GM19328 (cell line): ENCODE measurements around the gene ZDHHC11.
"Not testable (repeated sequence)": the region's sequence is repeated elsewhere in the genome, so short reads cannot be mapped to it uniquely, and the experiment has no call there.

ENCODE experiments used
- ATAC-seq: cut with Tn5 transposase; IDR thresholded peaks from one replicate; pipeline ENCODE4 v1.9.1; 2021; ENCODE audit warnings: mild to moderate bottlenecking, moderate library complexity; ENCODE audit not compliant: unreplicated experiment

Gene ZDHHC11

GRCh38 chr5:845676-846601 is 4.8 kb downstream of the ZDHHC11 start:
- not testable (repeated sequence) for ATAC-seq

GRCh38 chr5:845031-845675 is 5.6 kb downstream of the ZDHHC11 start:
- ATAC-seq, result not testable (repeated sequence)

DNA sequence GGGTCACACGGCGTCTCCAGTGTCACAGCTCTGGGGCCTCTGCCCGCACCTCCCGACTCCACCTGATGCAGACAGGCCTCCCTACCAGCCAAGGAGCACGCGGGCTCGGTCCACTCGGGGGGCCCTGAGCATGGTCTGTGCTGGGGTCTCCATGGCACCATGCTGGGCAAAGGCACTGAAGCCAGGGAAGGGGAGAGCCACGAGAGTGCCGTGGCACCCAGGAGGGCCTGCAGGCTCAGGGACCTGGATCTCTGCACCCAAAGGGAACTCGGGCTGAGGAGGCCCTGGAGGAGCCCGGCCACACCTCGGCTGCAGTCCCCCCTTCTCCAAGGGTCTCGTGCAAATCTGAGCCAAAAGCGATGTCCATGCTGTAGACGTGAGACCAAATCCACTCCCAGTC is 6.4 kb downstream of the ZDHHC11 start:
- ATAC-seq, result not testable (repeated sequence)

DNA sequence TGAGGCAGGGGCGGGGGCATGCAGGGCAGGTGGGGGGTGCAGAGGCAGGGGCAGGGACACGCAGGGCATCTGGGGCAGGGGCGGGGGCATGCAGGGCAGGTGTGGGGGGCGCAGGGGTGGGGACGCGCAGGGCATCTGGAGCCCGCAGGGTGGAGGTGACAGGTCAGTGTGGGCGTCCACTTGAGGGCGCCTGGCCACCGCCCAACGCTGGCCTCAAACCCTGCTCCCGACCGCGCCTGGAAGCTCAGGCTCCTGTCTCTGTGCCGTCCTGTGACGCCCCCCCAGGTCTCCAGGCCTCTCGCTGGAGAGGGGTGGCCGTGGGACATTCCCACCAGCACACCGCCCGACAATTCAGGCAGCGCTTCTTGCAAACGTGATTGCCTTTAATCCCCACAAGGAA is 6.9 kb downstream of the ZDHHC11 start:
- not testable (repeated sequence) for ATAC-seq

DNA sequence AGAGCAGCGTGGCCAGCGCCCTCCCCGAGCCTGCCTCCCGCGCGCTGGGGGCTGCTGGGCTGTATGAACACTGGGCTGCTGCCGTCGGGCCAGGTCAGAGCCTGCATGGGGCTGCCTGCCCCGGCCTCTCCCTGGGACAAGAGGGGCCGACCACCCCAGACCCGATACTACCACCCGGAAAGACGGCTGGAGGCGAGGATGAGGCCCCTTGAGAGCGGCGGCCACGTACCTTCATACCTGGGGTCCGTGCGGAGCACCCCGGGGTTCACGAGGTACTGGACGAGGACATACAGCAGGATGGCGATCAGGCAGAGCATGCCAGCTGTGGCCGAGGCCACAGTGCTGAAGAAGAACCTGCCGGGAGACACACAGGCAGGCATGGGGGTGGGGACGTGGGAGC is 7.4 kb downstream of the ZDHHC11 start:
- ATAC-seq, result not testable (repeated sequence)

DNA sequence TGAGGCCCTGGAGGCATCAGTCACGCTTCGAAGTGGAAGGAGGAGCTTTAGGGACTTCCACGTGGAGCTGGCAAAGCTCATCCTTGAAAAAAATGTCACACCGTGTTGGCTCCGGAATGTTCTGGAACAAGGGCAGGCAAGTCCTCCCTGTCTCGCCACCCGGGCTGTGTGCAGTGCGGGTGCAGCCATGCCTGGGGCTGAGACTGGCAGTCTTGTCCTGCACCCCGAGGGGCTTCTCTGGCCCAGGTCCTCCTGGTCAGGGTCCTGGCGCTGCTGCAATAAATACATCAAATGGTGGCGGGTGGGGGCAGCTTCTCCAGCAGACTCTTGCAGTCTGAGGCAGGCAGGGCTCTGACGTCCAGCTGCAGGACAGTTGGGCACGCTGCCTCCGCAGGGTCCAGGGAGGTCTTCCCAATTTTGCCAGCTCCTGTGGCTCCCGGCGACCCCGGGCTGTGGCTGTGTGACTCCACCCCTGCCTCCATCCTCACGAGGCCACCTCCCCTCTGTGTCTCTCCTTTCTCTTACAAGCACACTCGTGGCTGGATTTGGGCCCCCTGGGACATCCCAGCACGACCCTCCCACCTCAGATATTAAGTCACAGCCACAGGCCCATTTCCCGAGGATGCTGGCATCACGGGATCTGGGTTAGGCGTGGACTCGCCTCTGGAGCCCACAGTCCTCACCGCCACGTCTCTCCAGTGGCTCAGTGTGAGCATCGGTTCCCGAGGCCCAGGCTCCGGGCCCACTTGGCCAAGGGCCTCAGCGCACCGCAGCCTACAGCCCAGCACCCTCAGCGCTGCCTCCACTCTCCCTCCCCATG is 8.2 kb downstream of the ZDHHC11 start:
- ATAC-seq, result not testable (repeated sequence)

- not testable (repeated sequence) for ATAC-seq
These were observed 9.0 kb downstream of the ZDHHC11 start for GRCh38 chr5:841531-842401.

GRCh38 chr5:840974-841435 is 9.8 kb downstream of the ZDHHC11 start:
- not testable (repeated sequence) for ATAC-seq

DNA sequence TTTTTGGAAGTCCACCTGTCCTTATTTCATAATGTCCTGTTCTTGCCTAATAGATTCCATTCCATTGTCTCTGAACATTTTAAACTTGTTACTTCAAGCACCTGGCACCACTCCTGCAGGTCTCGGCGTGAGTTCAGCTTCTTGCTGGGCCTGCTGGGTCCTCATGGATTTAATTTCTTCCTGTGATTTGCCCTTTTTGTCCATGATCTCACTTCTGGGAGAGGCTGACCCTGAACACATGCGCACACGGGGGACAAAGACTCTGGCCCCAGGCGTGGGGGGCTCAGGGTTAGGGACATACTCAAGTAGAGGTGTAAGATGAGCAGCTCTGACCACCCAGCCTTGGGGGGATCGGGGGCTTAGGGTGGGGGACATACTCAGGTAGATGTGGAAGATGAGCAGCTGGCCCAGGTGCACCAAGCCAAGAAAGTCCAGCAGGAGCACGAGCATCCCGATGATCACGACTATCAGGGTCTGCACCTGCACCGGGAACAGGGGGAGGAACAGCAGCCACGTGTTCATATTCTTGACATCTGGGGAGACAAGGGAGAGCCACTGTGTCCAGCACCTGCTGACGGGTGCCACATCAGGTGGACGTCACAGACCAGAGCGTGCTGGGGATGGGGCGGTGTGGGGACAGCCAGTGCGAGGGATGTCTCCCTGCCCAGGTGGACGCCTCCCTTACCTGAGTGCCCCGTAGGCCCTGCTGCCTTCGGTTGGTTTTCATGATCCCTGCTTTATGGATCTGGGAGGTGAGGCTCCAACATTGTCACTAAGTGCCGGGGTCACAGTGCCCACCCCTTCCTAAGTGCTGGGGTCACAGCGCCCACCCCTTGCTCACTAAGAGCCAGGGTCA is 10.4 kb downstream of the ZDHHC11 start:
- ATAC-seq, result not testable (repeated sequence)

DNA sequence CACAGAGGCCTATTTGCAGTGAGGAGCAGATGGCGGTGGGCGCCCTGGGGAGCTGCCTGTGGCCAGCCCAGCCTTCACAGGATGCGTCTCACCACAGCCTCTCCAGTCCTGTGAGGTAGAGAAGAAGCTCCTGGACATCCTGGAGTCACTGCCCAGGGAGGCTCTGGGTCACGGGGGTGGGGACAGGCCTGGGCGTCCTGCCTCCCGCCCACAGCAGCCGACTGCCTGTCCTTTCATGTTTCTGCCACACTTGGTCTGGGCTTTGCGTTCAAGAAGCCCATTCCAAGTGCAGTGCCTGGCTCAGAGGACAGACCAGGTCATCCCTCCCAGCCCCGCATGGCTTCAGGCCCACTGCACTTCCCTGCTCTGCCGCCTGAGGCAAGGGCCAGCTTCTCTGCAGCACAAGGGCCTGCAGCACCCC is 12.3 kb downstream of the ZDHHC11 start:
- not testable (repeated sequence) for ATAC-seq

DNA sequence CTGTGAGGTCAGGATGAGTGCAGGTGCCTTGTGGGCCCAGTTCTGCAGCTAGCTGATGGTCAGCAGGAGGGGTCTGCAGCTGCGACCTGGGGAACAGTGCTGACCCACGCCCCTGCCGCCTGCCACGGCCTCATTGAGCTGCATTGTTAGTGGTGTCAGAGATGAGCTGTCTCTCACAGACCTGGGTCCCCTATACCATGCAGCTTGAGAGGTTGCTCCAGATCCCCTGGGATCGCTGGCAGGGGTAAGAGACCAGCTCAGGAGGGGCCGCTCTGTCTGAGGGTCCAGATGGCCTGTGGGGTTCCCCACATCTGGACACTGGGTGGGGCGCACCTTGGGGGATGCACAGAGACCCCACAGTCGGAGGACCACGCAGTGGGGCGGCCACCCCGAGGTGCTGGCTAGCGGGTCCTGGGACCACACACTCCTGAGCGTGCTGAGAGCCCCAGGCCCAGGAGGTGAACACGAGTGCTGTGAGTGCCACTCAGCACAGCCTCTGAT is 13.1 kb downstream of the ZDHHC11 start:
- not testable (repeated sequence) for ATAC-seq

- not testable (repeated sequence) for ATAC-seq
These were observed 14.7 kb downstream of the ZDHHC11 start for GRCh38 chr5:835933-836612.

- not testable (repeated sequence) for ATAC-seq
These were observed 16.8 kb downstream of the ZDHHC11 start for GRCh38 chr5:834013-834412.

GRCh38 chr5:828194-828593 is 22.6 kb downstream of the ZDHHC11 start:
- ATAC-seq, result not testable (repeated sequence)

GRCh38 chr5:825544-825943 is 25.2 kb downstream of the ZDHHC11 start:
- ATAC-seq, result not testable (repeated sequence)

GRCh38 chr5:821504-821903 is 29.3 kb downstream of the ZDHHC11 start:
- ATAC-seq, result no peak

DNA sequence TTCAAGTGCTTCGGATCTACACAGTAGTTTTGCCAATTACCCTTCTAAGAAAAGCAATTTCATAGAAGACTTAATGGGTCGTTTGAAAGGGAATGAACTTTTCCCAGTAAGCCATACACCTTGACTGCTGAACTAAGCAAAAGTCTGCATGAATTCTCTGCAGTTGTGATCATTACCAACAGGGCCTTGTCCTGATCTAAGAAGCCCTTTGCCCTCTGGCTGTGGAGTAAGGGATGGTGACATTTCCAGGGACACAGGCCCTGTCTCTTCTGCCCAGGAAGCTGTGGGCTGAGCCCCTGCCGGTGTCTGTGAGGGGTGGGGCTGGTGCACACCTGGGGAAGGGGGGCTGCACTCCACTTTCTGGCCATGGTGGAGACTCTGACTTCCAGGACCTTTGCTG is 30.5 kb downstream of the ZDHHC11 start:
- ATAC-seq, result no peak

DNA sequence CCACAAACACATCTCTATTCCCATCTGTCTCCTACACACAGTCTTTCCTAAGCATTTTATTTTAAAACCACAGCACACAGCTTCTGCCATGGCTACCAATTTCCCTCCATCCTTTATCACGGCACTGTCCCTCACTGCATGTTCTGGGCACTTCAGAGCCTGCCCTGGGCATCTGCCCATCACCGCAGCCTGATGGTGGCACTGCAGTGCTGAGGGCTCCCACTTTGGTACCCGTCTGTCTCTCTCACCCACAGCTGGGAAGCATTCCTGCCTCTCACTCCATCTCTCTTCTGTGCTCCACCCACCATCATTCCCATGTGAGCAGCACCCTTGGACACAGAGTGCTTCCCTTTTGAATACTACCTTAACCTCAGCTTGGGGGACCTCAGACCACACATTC is 31.7 kb downstream of the ZDHHC11 start:
- no peak for ATAC-seq
